A549 (cell line): ENCODE data around the gene PRKG1.
"Not testable (repeated sequence)": the region's sequence is repeated elsewhere in the genome, so short reads cannot be mapped to it uniquely, and the experiment has no call there.

ENCODE experiments used
- CBX8 ChIP-seq: fragments of 200-600 bp; sonication (generic); IDR thresholded peaks from 2 replicates; pipeline ENCODE4 v1.6.1; 2016
- CTCF ChIP-seq: fragments of >200 bp; sonication (Bioruptor Twin); formaldehyde crosslinking; IDR thresholded peaks from 3 replicates; pipeline ENCODE4 v1.5.1; 2016
- JUN ChIP-seq, 2 experiments: fragments of >200 bp; sonication (Bioruptor Twin); formaldehyde crosslinking; IDR thresholded peaks; 2 replicates in 1 of 2; 3 replicates in 1 of 2; pipeline ENCODE4 v1.6.1; 2016 to 2017
- MAX ChIP-seq: IDR thresholded peaks from 2 replicates; pipeline ENCODE4 v1.6.1; 2012
- NR3C1 ChIP-seq: fragments of >200 bp; sonication (Bioruptor Twin); formaldehyde crosslinking; IDR thresholded peaks from 3 replicates; pipeline ENCODE4 v1.6.1; 2017
- POLR2A ChIP-seq: IDR thresholded peaks from 2 replicates; pipeline ENCODE4 v1.6.1; 2012; ENCODE audit warnings: mild to moderate bottlenecking, low read length
- REST ChIP-seq: fragments of 200-600 bp; sonication (generic); IDR thresholded peaks from 2 replicates; pipeline ENCODE4 v1.6.1; 2016; ENCODE audit warnings: antibody characterized with exemption, mild to moderate bottlenecking, moderate library complexity
- USF2 ChIP-seq: fragments of 450-650 bp; IDR thresholded peaks from 2 replicates; pipeline ENCODE4 v1.6.1; 2014; ENCODE audit warnings: antibody characterized with exemption

GRCh38 chr10:51341745-51342144, 267.5 kb downstream of the PRKG1 start:
- TF ChIP-seq CTCF; POLR2A; JUN (IDR thresholded peaks at IDR 0.05); MAX; NR3C1; REST; USF2; CBX8: not testable (repeated sequence)
